ENCODE results near the gene BRINP3. TPM values are rescaled to one million over a fixed set of nuclear protein-coding genes. Genes with fewer than 3 reads are reported as not detected.

BRINP3 gene
- total RNA-seq, 1 donor from 2014 or later, result 1.5 TPM

DNA sequence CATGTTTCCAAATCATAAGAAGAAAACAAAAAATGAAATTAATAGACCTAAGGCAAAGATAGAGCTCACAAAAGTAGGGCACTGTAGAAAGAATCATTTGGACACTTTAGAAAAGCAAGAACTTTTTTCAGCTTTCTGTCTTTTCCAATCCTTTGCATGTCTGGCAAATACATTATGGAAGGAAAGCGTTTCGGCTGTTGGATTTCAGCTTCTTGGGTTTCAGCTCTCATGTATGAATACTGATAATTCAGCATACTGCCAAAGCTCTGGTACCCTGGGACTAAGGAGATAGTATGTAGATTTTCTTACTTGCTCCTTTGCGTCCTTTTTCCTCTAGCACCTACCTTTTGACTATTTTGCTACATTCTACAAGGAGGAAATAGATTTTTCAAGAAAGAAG, 375.9 kb downstream of the BRINP3 start:
- no peak for TF ChIP-seq CTCF (IDR thresholded peaks at IDR 0.05)
- DNase-seq (ENCODE audit: low spot score in 2 of 2), result no peak
- intact Hi-C loops (cut with DNase I), result no loop called here
- H3K4me1 ChIP-seq, result no peaks in the 10 kb centered on the region
- H3K4me3 ChIP-seq, result no peak overlapping the region
- H3K9me3 ChIP-seq, result no peaks in the 10 kb centered on the region
- no peaks in the 10 kb centered on the region for H3K27me3 ChIP-seq
- H3K36me3 ChIP-seq, result no peaks in the 10 kb centered on the region
- no peak overlapping the region for H3K27ac ChIP-seq

DNA sequence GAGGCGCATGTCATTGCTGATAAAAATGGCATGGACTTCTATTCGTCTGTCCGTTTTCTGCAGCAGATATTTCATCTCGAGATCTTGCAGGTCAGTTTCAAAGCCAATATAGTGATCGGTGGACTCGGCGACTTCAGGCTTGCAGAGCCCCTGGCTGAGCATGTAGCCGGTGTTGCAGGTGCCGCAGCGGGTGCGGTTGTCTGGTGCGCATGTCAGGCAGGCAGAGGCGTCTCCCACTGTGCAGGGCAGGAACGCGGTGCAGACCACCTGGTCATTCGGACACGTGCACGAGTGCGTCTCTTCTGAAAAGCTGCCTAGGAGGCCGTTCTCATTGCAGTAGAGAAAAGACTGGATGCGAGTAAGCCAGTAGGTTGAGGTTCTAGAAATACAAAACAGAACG, 378.9 kb downstream of the BRINP3 start:
- TF ChIP-seq CTCF (IDR thresholded peaks at IDR 0.05), result no peak
- H3K27ac ChIP-seq, result no peak overlapping the region
- H3K27me3 ChIP-seq, result no peaks in the 10 kb centered on the region
- H3K4me1 ChIP-seq, result no peaks in the 10 kb centered on the region
- intact Hi-C loops (cut with DNase I), result no loop called here
- no peak overlapping the region for H3K4me3 ChIP-seq
- H3K9me3 ChIP-seq, result no peaks in the 10 kb centered on the region
- no peak for DNase-seq (ENCODE audit: low spot score in 2 of 2)
- no peaks in the 10 kb centered on the region for H3K36me3 ChIP-seq

DNA sequence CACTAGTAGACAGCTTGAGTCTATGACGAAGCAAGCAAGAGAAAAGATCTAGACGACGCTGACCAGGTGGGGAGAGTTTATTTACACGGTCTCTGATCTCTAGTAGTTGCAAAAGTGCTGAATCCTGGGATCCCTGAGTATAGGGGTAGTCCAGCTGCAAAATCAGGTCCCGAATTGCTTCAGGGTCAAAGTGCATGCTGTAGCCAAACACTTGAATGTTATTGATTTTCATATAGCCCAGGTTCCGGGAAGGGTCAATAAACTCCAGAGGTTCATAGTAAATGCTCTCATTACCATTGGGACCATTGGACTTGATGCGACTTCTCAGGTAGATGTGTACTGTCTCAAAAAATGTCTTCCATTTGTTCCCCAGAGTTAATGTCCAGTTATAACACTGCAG, 379.6 kb downstream of the BRINP3 start:
- Histone ChIP-seq H3K27me3 (no peaks in the 10 kb centered on the region), H3K9me3 (no peaks in the 10 kb centered on the region), H3K4me3 (no peak overlapping the region), H3K36me3 (no peaks in the 10 kb centered on the region), H3K4me1 (no peaks in the 10 kb centered on the region), H3K27ac (no peak overlapping the region)
- no peak for DNase-seq (ENCODE audit: low spot score in 2 of 2)
- intact Hi-C loops (cut with DNase I), result no loop called here
- TF ChIP-seq CTCF (IDR thresholded peaks at IDR 0.05), result no peak

GRCh38 chr1:190095596-190095995, 382.1 kb downstream of the BRINP3 start:
- no peaks in the 10 kb centered on the region for H3K36me3 ChIP-seq
- H3K4me1 ChIP-seq, result no peaks in the 10 kb centered on the region
- no peak for TF ChIP-seq CTCF (IDR thresholded peaks at IDR 0.05)
- H3K27ac ChIP-seq, result no peak overlapping the region
- DNase-seq (ENCODE audit: low spot score in 2 of 2), result no peak
- no peak overlapping the region for H3K4me3 ChIP-seq
- H3K9me3 ChIP-seq, result no peaks in the 10 kb centered on the region
- no peaks in the 10 kb centered on the region for H3K27me3 ChIP-seq
- intact Hi-C loops (cut with DNase I), result no loop called here

DNA sequence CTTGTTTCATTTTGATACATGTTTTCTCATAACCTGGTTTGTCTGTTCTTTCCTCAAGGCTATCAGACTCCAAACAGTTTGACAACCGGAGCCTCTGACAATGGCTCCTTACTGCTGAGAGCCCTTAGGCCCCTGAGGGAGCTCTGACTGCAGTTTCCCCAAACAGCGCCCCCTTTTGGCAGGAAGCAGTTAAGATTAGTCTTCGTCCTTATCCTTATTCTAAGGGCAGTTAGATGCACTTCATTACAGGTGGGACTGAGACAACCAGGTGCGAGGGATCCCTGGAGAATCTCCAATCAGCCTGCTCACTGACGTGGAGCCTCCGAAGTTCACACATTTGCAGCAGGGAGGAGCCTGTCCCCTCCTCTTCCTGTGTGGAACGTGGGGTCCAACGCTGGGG, 393.1 kb downstream of the BRINP3 start:
- no peaks in the 10 kb centered on the region for H3K9me3 ChIP-seq
- H3K27ac ChIP-seq, result no peak overlapping the region
- no peaks in the 10 kb centered on the region for H3K4me1 ChIP-seq
- no peak for TF ChIP-seq CTCF (IDR thresholded peaks at IDR 0.05)
- H3K4me3 ChIP-seq, result no peak overlapping the region
- intact Hi-C loops (cut with DNase I), result no loop called here
- H3K27me3 ChIP-seq, result no peaks in the 10 kb centered on the region
- no peaks in the 10 kb centered on the region for H3K36me3 ChIP-seq
- no peak for DNase-seq (ENCODE audit: low spot score in 2 of 2)

- intact Hi-C loops (cut with DNase I), result no loop called here
- no peak overlapping the region for H3K4me3 ChIP-seq
- H3K36me3 ChIP-seq, result no peaks in the 10 kb centered on the region
- TF ChIP-seq CTCF (IDR thresholded peaks at IDR 0.05), result no peak
- no peaks in the 10 kb centered on the region for H3K4me1 ChIP-seq
- H3K9me3 ChIP-seq, result no peaks in the 10 kb centered on the region
- H3K27ac ChIP-seq, result no peak overlapping the region
- no peak for DNase-seq (ENCODE audit: low spot score in 2 of 2)
- H3K27me3 ChIP-seq, result no peaks in the 10 kb centered on the region
These were observed 409.4 kb downstream of the BRINP3 start for GRCh38 chr1:190068304-190068703.
